OCI-LY7 (cell line): Measurements from ENCODE around the gene INSR. TPM values are rescaled to one million over a fixed set of nuclear protein-coding genes. Genes with fewer than 3 reads are reported as not detected.
A peak's percentile ranks its signal among the peaks of the same experiment; 100 is the strongest.

Experiments used
- BruUV-seq: library from RNA; stranded (reverse); fragments of 400-500 nt; replicated peaks from 2 replicates; lab custom pipeline; 2021; lab: Mats Ljungman, UMichigan
- CTCF ChIA-PET: fragments of 300-600 bp; sonication (Branson Sonifier 250); formaldehyde crosslinking; loops from one replicate; lab custom pipeline; 2022; ENCODE audit warnings: antibody characterized with exemption; ENCODE audit not compliant: unreplicated experiment; lab: Charles Lee
- POLR2A ChIA-PET: fragments of 300-600 bp; sonication (Branson Sonifier 250); formaldehyde crosslinking; loops from one replicate; lab custom pipeline; 2022; ENCODE audit warnings: antibody characterized with exemption; lab: Charles Lee
- DNase-seq: peaks from one replicate; pipeline ENCODE4 v3.0.0-alpha.2; 2015; ENCODE audit warnings: low spot score
- H2AFZ ChIP-seq: fragments of 200-600 bp; sonication (generic), shearing (Covaris generic); 2 replicates; pipeline ENCODE4 v1.6.1; 2014; ENCODE audit warnings: mild to moderate bottlenecking, antibody characterized with exemption, low read length, moderate library complexity
- H3K27ac ChIP-seq: fragments of 200-600 bp; sonication (generic); 2 replicates; pipeline ENCODE4 v1.5.1; 2014; ENCODE audit warnings: mixed run types, low read depth, mild to moderate bottlenecking, moderate library complexity, low read length, inconsistent platforms; ENCODE audit not compliant: poor library complexity, severe bottlenecking
- H3K36me3 ChIP-seq: fragments of 200-600 bp; sonication (generic); 2 replicates; pipeline ENCODE4 v1.6.1; 2014; ENCODE audit warnings: mild to moderate bottlenecking, antibody characterized with exemption, low read length, moderate library complexity, mixed read lengths; ENCODE audit not compliant: insufficient read depth
- H3K4me1 ChIP-seq: fragments of 200-600 bp; sonication (generic); 2 replicates; pipeline ENCODE4 v1.5.1; 2014; ENCODE audit warnings: mild to moderate bottlenecking, low read length; ENCODE audit not compliant: insufficient read depth, poor library complexity, severe bottlenecking
- H3K4me2 ChIP-seq: fragments of 200-600 bp; sonication (generic); 2 replicates; pipeline ENCODE4 v1.6.1; 2014; ENCODE audit warnings: mild to moderate bottlenecking, low read length
- H3K4me3 ChIP-seq: fragments of 200-600 bp; sonication (generic); 2 replicates; pipeline ENCODE4 v1.5.1; 2014; ENCODE audit warnings: mild to moderate bottlenecking, low read depth, low read length; ENCODE audit not compliant: poor library complexity, severe bottlenecking
- H3K79me2 ChIP-seq: fragments of 200-600 bp; sonication (generic); 2 replicates; pipeline ENCODE4 v1.6.1; 2016; ENCODE audit warnings: low read depth, mild to moderate bottlenecking, low read length, moderate library complexity, mixed read lengths; ENCODE audit not compliant: insufficient read depth
- H3K9me2 ChIP-seq: fragments of 200-600 bp; sonication (generic); 2 replicates; pipeline ENCODE4 v1.6.1; 2016; ENCODE audit warnings: mild to moderate bottlenecking, low read length, mixed read lengths; ENCODE audit not compliant: insufficient read depth
- H3K9me3 ChIP-seq: fragments of 200-600 bp; sonication (generic); 2 replicates; pipeline ENCODE4 v1.6.1; 2014; ENCODE audit warnings: mild to moderate bottlenecking, mixed run types, low read length, mixed read lengths
- H4K20me1 ChIP-seq: fragments of 200-600 bp; sonication (generic); 2 replicates; pipeline ENCODE4 v1.6.1; 2014; ENCODE audit warnings: mild to moderate bottlenecking, antibody characterized with exemption, low read length, moderate library complexity, mixed read lengths; ENCODE audit not compliant: insufficient read depth
- CTCF ChIP-seq: fragments of 200-600 bp; sonication (generic); conservative IDR thresholded peaks from 2 replicates; pipeline ENCODE4 v1.5.1; 2014; ENCODE audit warnings: mild to moderate bottlenecking, antibody characterized with exemption, low read length, moderate library complexity, mixed read lengths
- EZH2phosphoT487 ChIP-seq: fragments of 200-600 bp; sonication (generic); IDR thresholded peaks from 2 replicates; pipeline ENCODE4 v1.6.1; 2018; ENCODE audit warnings: low read depth, borderline replicate concordance, mild to moderate bottlenecking, mixed run types, antibody characterized with exemption, low read length, moderate library complexity, mixed read lengths
- intact Hi-C: fragments of 100-400 bp; cut with micrococcal nuclease; formaldehyde crosslinking; loops from one replicate; pipeline ENCODE4 v1.10.0; 2022; ENCODE audit not compliant: unreplicated experiment
- total RNA-seq, 2 experiments: library from RNA; depleted of rRNA in 1 of 2; stranded (reverse); fragments of >200 nt in 1 of 2; shearing (Covaris generic) in 1 of 2; gene quantifications; 2 replicates each; pipeline ENCODE4 v1.2.3, GENCODE V29; 2014 to 2022

The INSR gene
- total RNA-seq, 2 experiments from 2014 or later: 57.7 to 74.0 TPM

GRCh38 chr19:7104747-7105447 is 189.3 kb downstream of the INSR start:
- intact Hi-C loops: no loop called here
- no peaks in the 10 kb centered on the region for H3K9me2 ChIP-seq
- POLR2A ChIA-PET: no interaction called here
- H4K20me1 ChIP-seq: no peaks in the 10 kb centered on the region
- no peaks in the 10 kb centered on the region for H3K79me2 ChIP-seq
- TF ChIP-seq EZH2phosphoT487: no peak
- no peak for TF ChIP-seq CTCF
- H3K36me3 ChIP-seq: no peaks in the 10 kb centered on the region
- H2AFZ ChIP-seq: no peak overlapping the region
- H3K4me3 ChIP-seq: no peak overlapping the region
- no peak overlapping the region for H3K27ac ChIP-seq
- H3K9me3 ChIP-seq: no peaks in the 10 kb centered on the region
- H3K4me2 ChIP-seq: no peak overlapping the region; the same call in 1 of the 2 replicates
- CTCF ChIA-PET: no interaction called here
- BruUV-seq: no TSS peak
- H3K4me1 ChIP-seq: peaks cover 24% of the 10 kb centered on the region
- peak; percentile 13 for DNase-seq

GRCh38 chr19:7101498-7102253 is 192.5 kb downstream of the INSR start:
- POLR2A ChIA-PET: interaction anchor here (0.6 kb wide), 1 partner anchor 21 kb away, joined by 3 read pairs; no protein-coding TSS in a partner anchor
- Histone ChIP-seq H3K9me2 (no peaks in the 10 kb centered on the region), H2AFZ (peak overlapping the region; percentile 26; the same call in 1 of the 2 replicates), H3K4me3 (no peak overlapping the region), H3K4me2 (0 out of 2 replicates have a peak overlapping the region, but pooled peaks have one; percentile 19), H3K4me1 (peaks cover 32% of the 10 kb centered on the region), H3K79me2 (no peaks in the 10 kb centered on the region), H3K27ac (no peak overlapping the region), H3K9me3 (peaks cover 5% of the 10 kb centered on the region; the same call in 1 of the 2 replicates), H3K36me3 (no peaks in the 10 kb centered on the region), H4K20me1 (no peaks in the 10 kb centered on the region)
- intact Hi-C loops: loop anchor here (1.0 to 2.0 kb wide), 3 partner anchors 227 to 579 kb away; partner anchors contain the start of gene TRAPPC5
- CTCF ChIA-PET: interaction anchor here (1.0 kb wide), 1 partner anchor 467 kb away, joined by 3 read pairs; no protein-coding TSS in a partner anchor
- no TSS peak for BruUV-seq
- no peak for TF ChIP-seq CTCF
- TF ChIP-seq EZH2phosphoT487: no peak
- no peak for DNase-seq
